CD4-positive, alpha-beta T cell treated with Interleukin-4 for 1 hour (primary cell): ENCODE data around the gene LDB2.

Experiments
- DNase-seq, 2 donors: peaks; one replicate each; pipeline ENCODE4 v3.0.0-alpha.2; 2020 to 2022

The LDB2 gene

GRCh38 chr4:16713696-16714095 is 184.7 kb downstream of the LDB2 start:
- DNase-seq, result no peak

GRCh38 chr4:16713271-16713670 is 185.2 kb downstream of the LDB2 start:
- DNase-seq, result no peak

GRCh38 chr4:16710198-16710597 is 188.2 kb downstream of the LDB2 start:
- DNase-seq, result no peak

- DNase-seq, result no peak
Measured at GRCh38 chr4:16707874-16708273, 190.6 kb downstream of the LDB2 start.

GRCh38 chr4:16706251-16706650 is 192.2 kb downstream of the LDB2 start:
- DNase-seq, result no peak

- DNase-seq, result no peak
Measured at GRCh38 chr4:16705341-16705740, 193.1 kb downstream of the LDB2 start.

- no peak for DNase-seq
Measured at GRCh38 chr4:16704489-16704888, 194.0 kb downstream of the LDB2 start.

- DNase-seq, result no peak
Measured at GRCh38 chr4:16695896-16696295, 202.5 kb downstream of the LDB2 start.

GRCh38 chr4:16694884-16695276 is 203.6 kb downstream of the LDB2 start:
- DNase-seq, result no peak

GRCh38 chr4:16694173-16694883 is 204.1 kb downstream of the LDB2 start:
- DNase-seq, result no peak

- no peak for DNase-seq
Measured at GRCh38 chr4:16693641-16694040, 204.8 kb downstream of the LDB2 start.

- DNase-seq, result no peak
Measured at GRCh38 chr4:16692961-16693506, 205.4 kb downstream of the LDB2 start.

GRCh38 chr4:16692524-16692923 is 205.9 kb downstream of the LDB2 start:
- DNase-seq, result no peak

- DNase-seq, result no peak
Measured at GRCh38 chr4:16692046-16692445, 206.4 kb downstream of the LDB2 start.

GRCh38 chr4:16691450-16691849 is 207.0 kb downstream of the LDB2 start:
- DNase-seq, result no peak

GRCh38 chr4:16687845-16688244 is 210.6 kb downstream of the LDB2 start:
- no peak for DNase-seq

GRCh38 chr4:16687011-16687410 is 211.4 kb downstream of the LDB2 start:
- DNase-seq, result no peak

GRCh38 chr4:16686195-16686594 is 212.2 kb downstream of the LDB2 start:
- no peak for DNase-seq

- no peak for DNase-seq
Measured at GRCh38 chr4:16685536-16685935, 212.9 kb downstream of the LDB2 start.

GRCh38 chr4:16684935-16685334 is 213.5 kb downstream of the LDB2 start:
- DNase-seq, result no peak

- DNase-seq, result no peak
Measured at GRCh38 chr4:16684097-16684496, 214.3 kb downstream of the LDB2 start.

GRCh38 chr4:16682975-16683374 is 215.5 kb downstream of the LDB2 start:
- no peak for DNase-seq

GRCh38 chr4:16677001-16677944 is 221.2 kb downstream of the LDB2 start:
- DNase-seq, result no peak

- DNase-seq, result no peak
Measured at GRCh38 chr4:16676230-16676770, 222.1 kb downstream of the LDB2 start.
